HL-60 (cell line): ENCODE measurements around the gene CDRT15.

ENCODE experiments used
- DNase-seq, 2 experiments: peaks; one replicate each; pipeline ENCODE4 v3.0.0-alpha.2; 2010 to 2020; ENCODE audit warnings: low read depth in 1 of 2, low spot score in 1 of 2
- H3K27ac ChIP-seq: fragments of 250-450 bp; sonication (Bioruptor Pico); replicated peaks from 2 replicates; pipeline ENCODE4 v1.5.1; 2020; ENCODE audit warnings: mild to moderate bottlenecking, moderate library complexity
- H3K27me3 ChIP-seq: fragments of 250-450 bp; sonication (Bioruptor Pico); 2 replicates; pipeline ENCODE4 v1.5.1; 2021; ENCODE audit warnings: mild to moderate bottlenecking, moderate library complexity; ENCODE audit not compliant: insufficient read depth, poor library complexity, severe bottlenecking
- H3K4me3 ChIP-seq: replicated peaks from 2 replicates; pipeline ENCODE4 v1.5.1; 2011; ENCODE audit warnings: mild to moderate bottlenecking, control low read depth, low read length; ENCODE audit not compliant: insufficient read depth
- GABPA ChIP-seq: IDR thresholded peaks from 2 replicates; pipeline ENCODE4 v1.6.1; 2012; ENCODE audit warnings: low read depth
- POLR2AphosphoS5 ChIP-seq: IDR thresholded peaks from 2 replicates; pipeline ENCODE4 v1.6.1; 2012; ENCODE audit warnings: low read depth
- SPI1 ChIP-seq: IDR thresholded peaks from 2 replicates; pipeline ENCODE4 v1.6.1; 2012; ENCODE audit warnings: low read depth, mild to moderate bottlenecking, borderline replicate concordance
- TF ChIP-seq, protein P1 (sequence below): IDR thresholded peaks from 2 replicates; pipeline ENCODE4 v1.6.1; 2012; ENCODE audit warnings: low read depth; ENCODE audit not compliant: insufficient replicate concordance
- TF ChIP-seq, protein P2 (sequence below): IDR thresholded peaks from one replicate; pipeline ENCODE4 v1.5.1; 2011; ENCODE audit warnings: low read length, control low read depth, inconsistent platforms; ENCODE audit not compliant: insufficient read depth

The CDRT15 gene

DNA sequence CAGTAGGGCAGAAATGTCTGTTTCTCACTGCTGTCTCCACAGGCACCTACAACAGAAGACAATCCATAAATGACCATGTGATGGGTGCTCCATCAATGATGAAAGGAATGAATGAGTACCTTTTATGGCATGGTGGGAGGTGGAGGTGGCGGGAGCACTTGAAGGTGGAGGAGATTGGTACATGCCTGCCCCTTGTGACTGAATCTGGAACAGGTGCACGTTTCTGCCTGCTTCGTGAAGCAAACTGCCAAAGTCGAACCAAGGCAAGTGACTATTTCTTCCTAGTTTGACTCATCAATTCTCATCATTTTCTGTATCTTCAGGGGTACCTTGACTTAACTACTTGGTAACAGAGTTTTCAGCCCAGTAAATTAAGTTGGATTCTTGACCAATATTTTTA, 25.4 kb downstream of the CDRT15 start:
- TF ChIP-seq SPI1 (no peak), GABPA (no peak), POLR2AphosphoS5 (no peak)
- TF ChIP-seq, protein P1, sequence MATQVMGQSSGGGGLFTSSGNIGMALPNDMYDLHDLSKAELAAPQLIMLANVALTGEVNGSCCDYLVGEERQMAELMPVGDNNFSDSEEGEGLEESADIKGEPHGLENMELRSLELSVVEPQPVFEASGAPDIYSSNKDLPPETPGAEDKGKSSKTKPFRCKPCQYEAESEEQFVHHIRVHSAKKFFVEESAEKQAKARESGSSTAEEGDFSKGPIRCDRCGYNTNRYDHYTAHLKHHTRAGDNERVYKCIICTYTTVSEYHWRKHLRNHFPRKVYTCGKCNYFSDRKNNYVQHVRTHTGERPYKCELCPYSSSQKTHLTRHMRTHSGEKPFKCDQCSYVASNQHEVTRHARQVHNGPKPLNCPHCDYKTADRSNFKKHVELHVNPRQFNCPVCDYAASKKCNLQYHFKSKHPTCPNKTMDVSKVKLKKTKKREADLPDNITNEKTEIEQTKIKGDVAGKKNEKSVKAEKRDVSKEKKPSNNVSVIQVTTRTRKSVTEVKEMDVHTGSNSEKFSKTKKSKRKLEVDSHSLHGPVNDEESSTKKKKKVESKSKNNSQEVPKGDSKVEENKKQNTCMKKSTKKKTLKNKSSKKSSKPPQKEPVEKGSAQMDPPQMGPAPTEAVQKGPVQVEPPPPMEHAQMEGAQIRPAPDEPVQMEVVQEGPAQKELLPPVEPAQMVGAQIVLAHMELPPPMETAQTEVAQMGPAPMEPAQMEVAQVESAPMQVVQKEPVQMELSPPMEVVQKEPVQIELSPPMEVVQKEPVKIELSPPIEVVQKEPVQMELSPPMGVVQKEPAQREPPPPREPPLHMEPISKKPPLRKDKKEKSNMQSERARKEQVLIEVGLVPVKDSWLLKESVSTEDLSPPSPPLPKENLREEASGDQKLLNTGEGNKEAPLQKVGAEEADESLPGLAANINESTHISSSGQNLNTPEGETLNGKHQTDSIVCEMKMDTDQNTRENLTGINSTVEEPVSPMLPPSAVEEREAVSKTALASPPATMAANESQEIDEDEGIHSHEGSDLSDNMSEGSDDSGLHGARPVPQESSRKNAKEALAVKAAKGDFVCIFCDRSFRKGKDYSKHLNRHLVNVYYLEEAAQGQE: no peak
- TF ChIP-seq, protein P2, sequence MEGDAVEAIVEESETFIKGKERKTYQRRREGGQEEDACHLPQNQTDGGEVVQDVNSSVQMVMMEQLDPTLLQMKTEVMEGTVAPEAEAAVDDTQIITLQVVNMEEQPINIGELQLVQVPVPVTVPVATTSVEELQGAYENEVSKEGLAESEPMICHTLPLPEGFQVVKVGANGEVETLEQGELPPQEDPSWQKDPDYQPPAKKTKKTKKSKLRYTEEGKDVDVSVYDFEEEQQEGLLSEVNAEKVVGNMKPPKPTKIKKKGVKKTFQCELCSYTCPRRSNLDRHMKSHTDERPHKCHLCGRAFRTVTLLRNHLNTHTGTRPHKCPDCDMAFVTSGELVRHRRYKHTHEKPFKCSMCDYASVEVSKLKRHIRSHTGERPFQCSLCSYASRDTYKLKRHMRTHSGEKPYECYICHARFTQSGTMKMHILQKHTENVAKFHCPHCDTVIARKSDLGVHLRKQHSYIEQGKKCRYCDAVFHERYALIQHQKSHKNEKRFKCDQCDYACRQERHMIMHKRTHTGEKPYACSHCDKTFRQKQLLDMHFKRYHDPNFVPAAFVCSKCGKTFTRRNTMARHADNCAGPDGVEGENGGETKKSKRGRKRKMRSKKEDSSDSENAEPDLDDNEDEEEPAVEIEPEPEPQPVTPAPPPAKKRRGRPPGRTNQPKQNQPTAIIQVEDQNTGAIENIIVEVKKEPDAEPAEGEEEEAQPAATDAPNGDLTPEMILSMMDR: no peak

DNA sequence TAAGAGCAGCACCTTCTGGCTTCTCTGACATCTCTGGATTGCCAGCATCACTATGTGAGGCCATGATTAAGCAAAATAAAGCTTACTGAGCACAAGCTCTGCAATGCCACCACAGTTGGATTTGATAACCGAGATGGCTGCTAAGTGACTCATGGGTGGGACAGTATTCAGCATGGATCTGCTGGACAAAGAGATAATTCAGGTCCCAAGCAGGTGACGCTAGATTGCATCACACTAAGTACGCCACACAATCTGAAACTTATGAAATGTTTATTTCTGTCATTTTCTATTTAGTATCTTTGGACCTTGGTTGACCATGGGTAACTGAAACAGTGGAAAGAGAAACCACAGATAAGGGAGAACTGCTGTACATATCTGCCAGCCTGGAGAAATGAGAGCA, 27.4 kb downstream of the CDRT15 start:
- DNase-seq: no peak
- H3K4me3 ChIP-seq: no peak overlapping the region
- no peaks in the 10 kb centered on the region for H3K27me3 ChIP-seq
- TF ChIP-seq SPI1 (no peak), GABPA (no peak), POLR2AphosphoS5 (no peak)
- TF ChIP-seq, protein P2: no peak
- TF ChIP-seq, protein P1: no peak
- H3K27ac ChIP-seq: no peak overlapping the region

More for the DNA sequence above, 25.4 kb downstream of the CDRT15 start:
- no peak for DNase-seq
- Histone ChIP-seq H3K4me3 (no peak overlapping the region), H3K27me3 (no peaks in the 10 kb centered on the region), H3K27ac (no peak overlapping the region)

DNA sequence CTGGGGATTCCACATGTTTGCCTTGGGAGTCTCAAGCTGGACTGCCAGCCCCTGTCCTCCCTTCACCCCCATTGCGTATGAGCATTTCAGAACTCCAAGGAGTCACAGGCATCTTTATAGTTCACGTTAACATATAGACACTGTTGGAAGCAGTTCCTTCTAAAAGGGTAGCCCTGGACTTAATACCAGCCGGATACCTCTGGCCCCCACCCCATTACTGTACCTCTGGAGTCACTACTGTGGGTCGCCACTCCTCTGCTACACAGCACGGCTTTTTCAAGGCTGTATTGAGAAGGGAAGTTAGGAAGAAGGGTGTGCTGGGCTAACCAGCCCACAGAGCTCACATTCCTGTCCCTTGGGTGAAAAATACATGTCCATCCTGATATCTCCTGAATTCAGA, 28.9 kb downstream of the CDRT15 start:
- no peak for TF ChIP-seq POLR2AphosphoS5
- TF ChIP-seq, protein P1: no peak
- TF ChIP-seq SPI1: no peak
- TF ChIP-seq, protein P2: no peak
- TF ChIP-seq GABPA: no peak
- Histone ChIP-seq H3K4me3 (no peak overlapping the region), H3K27ac (no peak overlapping the region), H3K27me3 (no peaks in the 10 kb centered on the region)
- DNase-seq: no peak
